ENCODE measurements around the gene AIRE.
"Not testable (repeated sequence)": the region's sequence is repeated elsewhere in the genome, so short reads cannot be mapped to it uniquely, and the experiment has no call there.

AIRE gene

GRCh38 chr21:44337449-44337848 is 51.8 kb downstream of the AIRE start:
- H3K27me3 ChIP-seq (ENCODE audit: control insufficient read depth, insufficient read depth, low read length), result no peaks in the 10 kb centered on the region
- no peaks in the 10 kb centered on the region for H3K79me2 ChIP-seq
- H3K4me1 ChIP-seq, result peaks cover 7% of the 10 kb centered on the region
- no peaks in the 10 kb centered on the region for H3K36me3 ChIP-seq (ENCODE audit: control insufficient read depth, insufficient read depth, low read length)
- no peak overlapping the region for H3K4me3 ChIP-seq (ENCODE audit: low read depth, low read length)
- H3K4me2 ChIP-seq (ENCODE audit: low read length), result no peak overlapping the region
- H3K9ac ChIP-seq, result no peak overlapping the region
- H3K27ac ChIP-seq, result no peak overlapping the region
- no peak overlapping the region for H2AFZ ChIP-seq
- no peaks in the 10 kb centered on the region for H3K9me3 ChIP-seq (ENCODE audit: control insufficient read depth, low read length)
- TF ChIP-seq CTCF (IDR thresholded peaks at IDR 0.05), result no peak

- TF ChIP-seq CTCF (IDR thresholded peaks at IDR 0.05), result no peak
These were observed 52.5 kb downstream of the AIRE start for GRCh38 chr21:44337941-44338895.

GRCh38 chr21:44338971-44339910 is 53.6 kb downstream of the AIRE start, which contains the start of gene CFAP410:
TSS of gene CFAP410 (minus strand) at chr21:44339390. CDS start at chr21:44339194, 196 bp downstream.
- Histone ChIP-seq H3K4me2 (ENCODE audit: low read length) (peak within 1 kb of the TSS; percentile 75), H3K27me3 (ENCODE audit: control insufficient read depth, insufficient read depth, low read length) (no peaks in the 10 kb centered on the region), H3K4me3 (ENCODE audit: low read depth, low read length) (peak within 1 kb of the TSS; percentile 89), H3K9me3 (ENCODE audit: control insufficient read depth, low read length) (no peaks in the 10 kb centered on the region), H3K4me1 (peaks cover 8% of the 10 kb centered on the region), H3K36me3 (ENCODE audit: control insufficient read depth, insufficient read depth, low read length) (no peaks in the 10 kb centered on the region), H3K27ac (peak within 1 kb of the TSS; percentile 96), H2AFZ (peak within 1 kb of the TSS; percentile 91), H3K79me2 (no peaks in the 10 kb centered on the region), H3K9ac (peak within 1 kb of the TSS; percentile 67)
- TF ChIP-seq CTCF (IDR thresholded peaks at IDR 0.05), result no peak

More at GRCh38 chr21:44337941-44338895, 52.5 kb downstream of the AIRE start:
- peak overlapping the region; percentile 73 for H2AFZ ChIP-seq
- H3K9me3 ChIP-seq (ENCODE audit: control insufficient read depth, low read length), result no peaks in the 10 kb centered on the region
- H3K27ac ChIP-seq, result peak overlapping the region; percentile 65
- H3K27me3 ChIP-seq (ENCODE audit: control insufficient read depth, insufficient read depth, low read length), result no peaks in the 10 kb centered on the region
- H3K79me2 ChIP-seq, result no peaks in the 10 kb centered on the region
- peak overlapping the region; percentile 57 for H3K4me2 ChIP-seq (ENCODE audit: low read length)
- peak overlapping the region; percentile 53 for H3K4me3 ChIP-seq (ENCODE audit: low read depth, low read length)
- H3K36me3 ChIP-seq (ENCODE audit: control insufficient read depth, insufficient read depth, low read length), result no peaks in the 10 kb centered on the region
- peaks cover 8% of the 10 kb centered on the region for H3K4me1 ChIP-seq
- no peak overlapping the region for H3K9ac ChIP-seq

- H2AFZ ChIP-seq, result peak overlapping the region; percentile 50
- H3K9ac ChIP-seq; H3K36me3 ChIP-seq (ENCODE audit: control insufficient read depth, insufficient read depth, low read length); H3K9me3 ChIP-seq (ENCODE audit: control insufficient read depth, low read length); H3K79me2 ChIP-seq; H3K4me3 ChIP-seq (ENCODE audit: low read depth, low read length); H3K27me3 ChIP-seq (ENCODE audit: control insufficient read depth, insufficient read depth, low read length); H3K4me1 ChIP-seq; H3K4me2 ChIP-seq (ENCODE audit: low read length); H3K27ac ChIP-seq: not testable (repeated sequence)
These were observed 56.2 kb downstream of the AIRE start for GRCh38 chr21:44341726-44342458.

- not testable (repeated sequence) for H3K4me2 ChIP-seq (ENCODE audit: low read length); H3K4me1 ChIP-seq
These were observed 57.3 kb downstream of the AIRE start for GRCh38 chr21:44342981-44343380.

More at GRCh38 chr21:44342981-44343380, 57.3 kb downstream of the AIRE start:
- H3K27ac ChIP-seq; H3K79me2 ChIP-seq; H3K9me3 ChIP-seq (ENCODE audit: control insufficient read depth, low read length); H3K36me3 ChIP-seq (ENCODE audit: control insufficient read depth, insufficient read depth, low read length); H3K4me3 ChIP-seq (ENCODE audit: low read depth, low read length); H3K27me3 ChIP-seq (ENCODE audit: control insufficient read depth, insufficient read depth, low read length); H3K9ac ChIP-seq: not testable (repeated sequence)
- H2AFZ ChIP-seq, result peak overlapping the region; percentile 50
